Measurements from ENCODE around the gene ARHGAP15. TPM values are rescaled to one million over a fixed set of nuclear protein-coding genes. Genes with fewer than 3 reads are reported as not detected.

ARHGAP15 gene
- total and polyA plus RNA-seq, 2 experiments from 2014 or later = not detected

DNA sequence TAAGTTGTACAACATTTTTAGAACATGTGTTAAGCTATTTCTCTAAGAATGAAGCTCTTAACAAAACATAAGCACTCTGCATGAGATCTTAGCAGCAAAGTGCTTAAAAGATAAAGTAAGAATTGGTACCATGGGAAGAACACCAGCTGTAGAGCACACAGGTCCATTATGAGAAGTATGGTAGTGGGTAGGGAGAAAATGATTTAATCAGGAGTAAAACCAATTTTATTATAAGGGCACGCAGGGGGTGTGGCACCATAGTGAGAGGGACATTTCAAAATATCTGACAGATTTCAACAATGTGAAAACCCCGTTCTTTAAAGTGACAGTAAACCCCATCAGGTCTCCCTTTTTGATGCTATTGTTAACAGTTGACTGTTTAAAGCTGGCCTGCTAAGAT, 492.9 kb downstream of the ARHGAP15 start:
- H3K4me3 ChIP-seq = no peak overlapping the region
- H3F3A ChIP-seq (ENCODE audit: insufficient read depth) = no peaks in the 10 kb centered on the region
- H3K9me3 ChIP-seq (ENCODE audit: low read depth) = no peaks in the 10 kb centered on the region
- H4K20me1 ChIP-seq (ENCODE audit: insufficient read depth) = no peaks in the 10 kb centered on the region
- DNase-seq = no peak
- H3K9ac ChIP-seq = no peak overlapping the region
- in situ Hi-C loops (cut with MboI) = no loop called here
- no peaks in the 10 kb centered on the region for H3K36me3 ChIP-seq (ENCODE audit: low read depth)
- no peak for TF ChIP-seq EZH2phosphoT487 (IDR thresholded peaks at IDR 0.05; ENCODE audit: insufficient read depth, low read depth)
- TF ChIP-seq EZH2 (IDR thresholded peaks at IDR 0.05; ENCODE audit: insufficient read depth, poor library complexity, severe bottlenecking) = no peak
- H3K79me2 ChIP-seq (ENCODE audit: insufficient read depth) = no peaks in the 10 kb centered on the region
- no peak overlapping the region for H3K4me2 ChIP-seq (ENCODE audit: unreplicated experiment)
- WGBS, 2 experiments (ENCODE audit: low coverage in 1 of 2, low lambda C conversion rate in 2 of 2, missing lambda C conversion rate in 2 of 2) = 76 to 90% methylated on average over 2 of the region's 2 CpGs
- no peak overlapping the region for H3K27ac ChIP-seq
- H2AFZ ChIP-seq = no peak overlapping the region
- H3K4me1 ChIP-seq (ENCODE audit: insufficient read depth) = no peaks in the 10 kb centered on the region
- H3K9me2 ChIP-seq (ENCODE audit: insufficient read depth) = no peaks in the 10 kb centered on the region
- H3K27me3 ChIP-seq (replicated peaks; ENCODE audit: insufficient read depth) = no peaks in the 10 kb centered on the region

DNA sequence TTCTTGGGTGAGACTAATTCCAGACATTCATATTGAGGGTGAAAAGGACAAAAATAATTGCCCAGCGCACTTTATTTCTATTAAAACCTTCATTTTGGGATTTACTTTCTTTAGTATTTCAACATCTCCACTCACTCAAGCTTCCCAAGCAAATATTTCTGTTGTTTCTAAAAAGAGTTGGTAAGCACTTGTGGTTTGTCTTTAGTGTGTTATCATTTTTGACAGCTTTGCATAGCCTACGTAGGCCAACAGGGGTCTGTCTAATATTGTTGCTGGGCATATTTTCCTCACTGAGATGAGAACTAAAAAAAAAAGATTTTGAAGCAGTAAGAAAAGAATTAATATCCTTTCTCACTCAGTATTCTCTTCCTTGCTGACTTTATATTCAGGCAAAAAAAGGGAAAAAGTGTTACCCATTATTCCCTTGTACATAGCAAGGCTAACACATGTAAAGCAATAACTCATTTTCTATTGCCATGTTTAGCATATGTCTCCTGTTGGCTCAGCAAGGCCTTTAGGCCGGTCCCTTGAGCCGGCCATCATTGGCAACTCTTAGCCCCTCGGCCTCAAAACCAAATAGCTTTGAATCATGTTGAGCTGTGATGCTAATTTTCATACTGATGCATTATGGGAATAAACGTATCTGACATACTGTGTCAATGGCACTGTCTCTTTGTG, 494.2 kb downstream of the ARHGAP15 start:
- no peak overlapping the region for H3K4me2 ChIP-seq (ENCODE audit: unreplicated experiment)

DNA sequence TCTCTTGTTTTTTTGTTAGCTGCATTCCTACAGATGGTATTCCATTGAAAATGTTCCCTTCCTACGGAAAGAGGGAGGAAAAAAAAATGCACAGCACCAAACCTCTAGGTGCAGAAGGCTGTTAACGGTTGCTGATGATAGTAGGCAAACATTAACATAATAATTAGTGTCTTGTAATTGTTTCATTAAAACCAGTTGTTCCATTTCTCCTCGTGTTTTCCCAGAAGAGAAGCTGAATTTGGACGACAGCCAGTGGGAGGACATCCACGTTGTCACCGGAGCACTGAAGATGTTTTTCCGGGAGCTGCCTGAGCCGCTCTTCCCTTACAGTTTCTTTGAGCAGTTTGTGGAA, 494.7 kb downstream of the ARHGAP15 start:
- H3K27ac ChIP-seq = no peak overlapping the region
- no peaks in the 10 kb centered on the region for H4K20me1 ChIP-seq (ENCODE audit: insufficient read depth)
- H3K27me3 ChIP-seq (replicated peaks; ENCODE audit: insufficient read depth) = no peaks in the 10 kb centered on the region
- no peaks in the 10 kb centered on the region for H3K9me2 ChIP-seq (ENCODE audit: insufficient read depth)
- TF ChIP-seq EZH2 (IDR thresholded peaks at IDR 0.05; ENCODE audit: insufficient read depth, poor library complexity, severe bottlenecking) = no peak
- TF ChIP-seq EZH2phosphoT487 (IDR thresholded peaks at IDR 0.05; ENCODE audit: insufficient read depth, low read depth) = no peak
- 22 to 26% methylated on average over 8 of the region's 8 CpGs for WGBS, 2 experiments (ENCODE audit: low coverage in 1 of 2, low lambda C conversion rate in 2 of 2, missing lambda C conversion rate in 2 of 2)
- H2AFZ ChIP-seq = peak overlapping the region; percentile 60; the same call in 1 of the 2 replicates
- no peaks in the 10 kb centered on the region for H3K36me3 ChIP-seq (ENCODE audit: low read depth)
- no peak overlapping the region for H3K9ac ChIP-seq
- peak overlapping the region; percentile 9; the same call in 1 of the 2 replicates for H3K4me3 ChIP-seq
- DNase-seq = peak; percentile 16
- no peaks in the 10 kb centered on the region for H3K4me1 ChIP-seq (ENCODE audit: insufficient read depth)
- peak overlapping the region; percentile 14 for H3K4me2 ChIP-seq (ENCODE audit: unreplicated experiment)
- H3F3A ChIP-seq (ENCODE audit: insufficient read depth) = no peaks in the 10 kb centered on the region
- in situ Hi-C loops (cut with MboI) = no loop called here
- H3K9me3 ChIP-seq (ENCODE audit: low read depth) = no peaks in the 10 kb centered on the region
- H3K79me2 ChIP-seq (ENCODE audit: insufficient read depth) = no peaks in the 10 kb centered on the region

More for the DNA sequence above, 494.2 kb downstream of the ARHGAP15 start:
- Histone ChIP-seq H3K9me3 (ENCODE audit: low read depth) (no peaks in the 10 kb centered on the region), H3K9me2 (ENCODE audit: insufficient read depth) (no peaks in the 10 kb centered on the region), H4K20me1 (ENCODE audit: insufficient read depth) (no peaks in the 10 kb centered on the region), H3K4me3 (no peak overlapping the region), H3K4me1 (ENCODE audit: insufficient read depth) (no peaks in the 10 kb centered on the region), H3K27ac (no peak overlapping the region), H3F3A (ENCODE audit: insufficient read depth) (no peaks in the 10 kb centered on the region), H2AFZ (peak overlapping the region; percentile 60; the same call in 1 of the 2 replicates), H3K9ac (no peak overlapping the region), H3K36me3 (ENCODE audit: low read depth) (no peaks in the 10 kb centered on the region), H3K27me3 (replicated peaks; ENCODE audit: insufficient read depth) (no peaks in the 10 kb centered on the region), H3K79me2 (ENCODE audit: insufficient read depth) (no peaks in the 10 kb centered on the region)
- 88 to 89% methylated on average over 6 of the region's 6 CpGs for WGBS, 2 experiments (ENCODE audit: low coverage in 1 of 2, low lambda C conversion rate in 2 of 2, missing lambda C conversion rate in 2 of 2)
- no peak for DNase-seq
- TF ChIP-seq EZH2phosphoT487 (IDR thresholded peaks at IDR 0.05; ENCODE audit: insufficient read depth, low read depth) = no peak
- in situ Hi-C loops (cut with MboI) = no loop called here

DNA sequence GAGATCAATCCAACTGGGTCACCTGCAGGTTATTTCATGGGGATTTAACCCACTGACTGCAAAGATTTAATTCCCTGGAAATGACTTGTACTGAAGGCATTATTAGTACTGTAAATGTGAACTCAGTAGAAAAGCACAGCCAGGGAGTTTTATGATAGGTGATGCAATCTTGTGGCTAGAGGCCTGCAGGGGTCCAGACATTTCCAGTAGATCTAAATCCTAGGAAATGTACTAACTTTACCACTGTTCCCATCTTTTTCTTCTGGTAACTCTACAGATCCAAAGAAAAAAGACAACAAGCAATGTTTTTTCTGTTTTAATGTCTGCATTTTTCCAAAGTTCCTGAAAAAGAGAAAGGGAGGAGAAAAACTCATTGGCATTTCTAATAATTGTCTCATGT, 500.1 kb downstream of the ARHGAP15 start:
- H3K4me3 ChIP-seq = no peak overlapping the region

More for the DNA sequence above, 500.1 kb downstream of the ARHGAP15 start:
- Histone ChIP-seq H3K27ac (no peak overlapping the region), H3F3A (ENCODE audit: insufficient read depth) (no peaks in the 10 kb centered on the region), H4K20me1 (ENCODE audit: insufficient read depth) (no peaks in the 10 kb centered on the region), H3K9ac (no peak overlapping the region), H3K9me3 (ENCODE audit: low read depth) (no peaks in the 10 kb centered on the region), H3K79me2 (ENCODE audit: insufficient read depth) (no peaks in the 10 kb centered on the region), H3K36me3 (ENCODE audit: low read depth) (no peaks in the 10 kb centered on the region), H3K27me3 (replicated peaks; ENCODE audit: insufficient read depth) (no peaks in the 10 kb centered on the region), H3K9me2 (ENCODE audit: insufficient read depth) (no peaks in the 10 kb centered on the region), H3K4me2 (ENCODE audit: unreplicated experiment) (no peak overlapping the region), H2AFZ (0 out of 2 replicates have a peak overlapping the region, but pooled peaks have one; percentile 4), H3K4me1 (ENCODE audit: insufficient read depth) (no peaks in the 10 kb centered on the region)
- in situ Hi-C loops (cut with MboI) = no loop called here
- DNase-seq = peak; percentile 45
- TF ChIP-seq EZH2phosphoT487 (IDR thresholded peaks at IDR 0.05; ENCODE audit: insufficient read depth, low read depth) = no peak
- TF ChIP-seq EZH2 (IDR thresholded peaks at IDR 0.05; ENCODE audit: insufficient read depth, poor library complexity, severe bottlenecking) = no peak
